HG02981 (cell line): ENCODE data around the gene HSD11B1.

ENCODE experiments used
- ATAC-seq: cut with Tn5 transposase; IDR thresholded peaks from one replicate; pipeline ENCODE4 v1.9.1; 2021; ENCODE audit warnings: mild to moderate bottlenecking, moderate library complexity; ENCODE audit not compliant: unreplicated experiment

Gene HSD11B1

DNA sequence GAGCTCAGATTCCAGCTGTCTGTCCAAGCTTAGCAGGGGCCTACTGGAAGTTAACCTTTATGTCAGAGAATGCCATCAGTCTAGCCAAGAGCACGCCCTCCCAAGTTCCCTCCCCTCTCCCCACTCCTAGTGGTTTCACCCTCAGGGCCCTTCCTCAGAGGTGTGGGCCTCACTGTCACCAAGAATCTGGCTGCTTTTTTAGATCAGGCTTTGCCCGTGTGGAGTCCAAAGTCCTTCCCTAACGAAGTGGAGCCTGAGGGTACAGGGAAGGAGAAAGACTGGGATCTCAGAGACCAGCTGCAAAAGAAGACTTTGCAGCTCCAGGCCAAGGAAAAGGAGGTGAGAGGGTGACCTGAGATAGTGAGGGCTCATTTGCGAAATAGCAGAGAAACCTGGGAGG is 75.6 kb downstream of the HSD11B1 start:
- no peak for ATAC-seq

- ATAC-seq = no peak
Observed at GRCh38 chr1:209783386-209783785, 78.7 kb downstream of the HSD11B1 start.
